GM19468 (cell line): ENCODE data around the gene MCFD2.

Experiments used
- ATAC-seq: cut with Tn5 transposase; IDR thresholded peaks from one replicate; pipeline ENCODE4 v1.9.1; 2021; ENCODE audit warnings: mild to moderate bottlenecking, moderate library complexity, moderate number of reproducible peaks; ENCODE audit not compliant: unreplicated experiment; ENCODE audit errors: extremely low read depth

MCFD2 gene

DNA sequence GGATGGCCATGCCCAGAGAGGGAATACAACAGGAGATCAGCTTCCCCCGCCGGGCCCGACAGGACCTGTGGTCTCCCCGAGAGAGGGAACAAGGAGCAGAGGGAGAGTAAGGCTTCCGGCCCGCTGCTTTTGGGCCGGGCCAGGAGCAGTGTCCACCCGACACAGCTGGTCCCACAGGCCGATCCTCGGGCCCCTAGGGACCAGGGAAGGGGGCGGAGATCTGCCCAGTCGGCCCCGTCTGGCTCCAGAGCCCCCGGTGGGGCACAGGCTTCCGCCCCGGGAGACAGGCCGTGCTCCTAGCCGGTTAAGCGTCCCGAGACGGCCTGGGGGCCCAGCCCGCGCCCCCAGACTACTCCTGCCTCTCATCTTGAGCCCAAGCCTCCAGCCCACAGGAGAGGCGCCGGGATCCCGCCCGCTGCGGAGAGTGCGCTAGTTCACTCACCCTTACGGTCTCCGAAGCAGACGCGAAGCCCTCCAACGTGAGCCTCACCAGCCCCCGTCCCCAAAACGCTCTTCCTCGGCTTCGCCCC is at the start of gene MCFD2:
Gene MCFD2 (minus strand): TSS at position 526 of the 530 bp plus-strand sequence. CDS start 6,635 bp downstream, outside the sequence.
- no peak for ATAC-seq

DNA sequence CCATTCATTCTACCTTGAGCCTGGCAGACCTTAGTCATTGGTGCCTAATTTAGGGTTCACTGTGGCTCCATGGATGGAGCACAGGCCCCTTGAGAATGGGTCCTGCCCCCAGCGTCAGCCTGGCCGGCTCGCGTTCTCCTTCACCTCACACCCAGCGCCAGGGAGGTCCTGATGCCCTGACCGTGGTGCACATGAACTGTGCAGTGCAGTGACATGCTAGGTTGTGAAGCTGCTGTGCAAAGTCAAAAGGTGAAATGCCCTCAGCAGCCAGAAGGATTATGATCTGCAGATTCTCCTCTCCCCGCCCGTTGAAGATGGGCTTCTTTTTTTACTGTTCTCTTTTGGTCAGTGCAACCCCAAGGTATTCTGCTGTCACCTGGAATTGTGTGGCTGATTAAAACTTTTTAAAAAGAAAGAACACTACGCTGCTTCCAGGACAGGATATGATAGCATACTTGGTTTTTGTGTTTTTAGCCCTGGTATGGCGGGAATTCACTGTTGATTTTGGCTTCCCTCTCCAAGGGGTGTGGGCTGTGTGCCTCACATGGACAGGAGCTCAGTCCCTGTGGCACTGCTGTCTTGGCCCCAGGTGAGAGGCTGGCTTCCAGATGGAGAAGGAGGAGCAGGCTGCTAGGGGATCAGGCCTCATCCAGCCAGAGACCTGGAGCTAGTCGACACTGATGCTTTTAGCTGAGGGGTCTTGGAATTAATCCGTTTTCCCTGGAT is 49.4 kb upstream of the MCFD2 start:
- ATAC-seq, result no peak

DNA sequence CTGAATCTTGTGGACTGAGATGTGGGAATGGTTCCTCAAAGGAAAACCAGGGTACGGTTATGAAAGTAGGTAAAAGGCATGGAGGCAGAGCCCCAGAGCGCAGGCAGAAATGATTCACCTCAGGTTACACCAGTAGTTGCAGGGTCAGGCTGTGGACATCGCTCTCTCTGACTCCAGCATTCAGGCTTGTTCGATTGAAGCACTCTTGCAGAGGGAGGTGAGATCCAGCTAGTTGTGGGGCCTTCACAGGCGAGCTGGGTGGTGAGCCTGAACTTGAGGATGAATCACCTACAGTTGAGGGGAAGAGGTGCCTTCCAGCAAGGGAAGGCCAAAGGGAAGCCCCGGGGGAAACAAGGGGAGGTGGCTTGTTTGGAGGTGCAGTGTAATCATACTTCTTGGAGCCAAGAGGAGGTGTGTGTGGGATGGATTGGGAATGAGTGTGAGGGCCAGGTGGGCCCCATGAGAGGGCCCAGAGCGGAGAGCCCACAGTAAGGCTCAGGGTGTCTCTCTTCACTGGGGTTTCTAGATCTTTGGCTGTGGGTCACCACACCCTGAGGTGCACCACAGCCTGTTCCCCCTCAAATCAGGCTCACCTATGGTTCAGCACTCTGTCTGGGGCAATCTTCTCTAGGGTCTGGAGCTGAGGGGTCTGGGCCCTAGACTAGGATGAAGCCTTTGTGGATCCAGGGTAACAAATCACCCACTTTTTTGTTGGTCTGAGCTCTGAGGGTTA is 48.5 kb upstream of the MCFD2 start:
- ATAC-seq, result no peak

DNA sequence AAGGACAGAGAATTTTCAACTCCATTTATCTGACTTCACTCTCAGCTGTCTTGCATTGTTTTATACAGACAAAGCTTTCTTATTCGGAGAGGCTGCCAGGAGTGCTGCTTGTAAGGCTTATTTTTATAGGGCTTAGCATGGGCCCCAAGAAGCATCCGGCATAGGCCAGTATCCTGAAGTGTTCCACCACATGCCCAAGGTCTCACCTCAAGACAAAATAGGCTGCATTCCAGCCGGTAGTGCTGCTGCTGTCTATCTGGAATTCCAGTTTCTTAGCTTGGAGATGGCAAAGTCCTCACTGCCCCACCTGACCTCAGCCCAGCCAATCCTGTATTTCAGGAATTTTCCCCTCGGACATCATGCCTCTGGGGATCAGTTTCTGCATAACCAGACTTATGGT is 47.6 kb upstream of the MCFD2 start:
- ATAC-seq, result no peak

DNA sequence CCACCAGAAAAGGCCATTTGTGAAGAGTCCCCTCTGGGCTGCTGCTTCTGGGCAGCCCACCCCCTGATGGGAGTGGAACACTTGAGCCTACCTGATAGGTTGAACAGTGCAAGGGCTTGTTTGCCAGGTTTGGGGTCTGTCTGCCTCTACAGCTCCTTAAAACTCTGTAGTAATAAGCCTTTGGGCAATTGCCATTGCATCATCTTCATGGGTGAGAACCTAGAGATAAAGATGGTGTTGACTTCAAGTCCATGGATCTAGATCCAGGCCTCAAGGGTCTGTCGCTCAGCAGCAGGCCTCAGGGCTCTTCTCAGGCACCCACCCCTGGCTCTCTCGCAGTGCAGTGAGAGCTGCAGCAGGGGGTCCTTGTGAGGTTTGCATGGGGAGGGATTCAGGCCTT is 47.1 kb upstream of the MCFD2 start:
- no peak for ATAC-seq

DNA sequence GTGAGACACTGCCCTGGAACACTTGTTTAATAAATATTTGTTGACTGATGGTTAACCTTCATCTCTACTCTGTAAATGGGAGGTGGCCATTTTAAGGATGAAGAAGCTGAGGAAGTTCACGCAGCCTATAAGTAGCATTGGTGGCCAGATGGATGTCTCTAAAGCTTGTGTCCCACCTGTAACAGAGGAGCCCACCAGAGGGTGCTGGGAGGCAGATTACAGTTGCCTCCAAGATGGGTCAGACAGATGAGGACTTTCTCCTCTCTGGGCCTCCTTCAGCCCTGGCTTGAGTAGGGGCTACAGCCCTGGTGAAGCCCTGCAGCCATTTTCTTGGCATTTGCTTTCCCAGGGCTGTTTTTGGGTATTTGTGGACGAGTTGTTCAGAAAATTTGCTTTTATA is 45.0 kb upstream of the MCFD2 start:
- no peak for ATAC-seq

DNA sequence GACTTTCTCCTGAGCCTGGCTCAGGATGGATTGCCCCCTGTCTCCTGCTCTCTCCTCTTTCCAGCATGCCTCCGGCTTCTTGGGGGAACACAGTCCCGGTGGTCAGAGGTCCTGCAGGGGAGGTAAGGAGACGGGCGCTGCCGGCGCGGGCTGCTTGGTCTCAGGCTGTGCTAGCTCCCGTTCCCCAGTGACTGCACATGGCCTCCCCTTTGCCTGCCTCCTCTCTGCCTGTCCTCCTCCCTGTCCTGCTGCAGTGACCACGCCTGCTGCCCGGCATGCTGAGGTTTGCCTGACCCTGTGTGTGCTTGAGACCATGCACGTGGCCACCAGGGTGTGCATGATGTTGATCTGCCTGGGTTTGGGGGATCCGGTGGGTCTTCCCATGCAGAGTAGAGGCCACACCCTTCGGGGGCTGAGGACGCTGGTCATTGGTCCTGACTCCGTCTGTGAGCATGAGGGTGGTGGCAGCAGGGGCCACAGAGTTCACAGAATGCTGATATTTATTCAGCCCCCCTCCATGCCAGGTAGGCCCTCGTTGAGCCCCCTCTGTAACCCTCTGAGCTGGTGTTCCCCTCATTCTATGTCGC is 42.9 kb upstream of the MCFD2 start:
- ATAC-seq, result no peak

DNA sequence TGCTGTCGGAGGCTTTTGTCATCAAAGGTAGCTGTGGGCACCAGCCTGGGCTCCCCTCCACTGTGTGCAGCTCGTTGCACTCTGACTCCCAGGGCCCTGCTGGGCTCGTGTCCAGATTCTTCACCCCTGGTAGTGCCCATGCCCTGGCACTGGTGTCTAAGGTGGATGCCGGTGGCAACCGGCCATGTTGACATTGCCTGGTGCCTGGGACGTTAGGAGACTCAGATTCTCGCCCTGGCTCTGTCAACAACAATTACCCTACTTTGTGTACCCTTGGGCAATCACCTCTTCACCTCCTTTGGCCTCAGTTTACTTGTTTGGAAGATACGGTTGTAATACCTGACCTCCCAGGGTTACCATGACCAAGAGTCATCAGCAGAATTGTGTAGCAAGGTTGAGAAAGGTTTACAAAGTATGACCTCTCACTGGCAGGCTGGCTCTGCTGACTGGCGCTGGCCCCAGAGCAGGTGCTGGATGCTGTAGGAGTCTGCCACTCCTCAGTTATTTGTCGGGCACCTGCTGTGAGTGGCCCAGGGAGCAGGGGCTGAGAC is 41.5 kb upstream of the MCFD2 start:
- no peak for ATAC-seq

DNA sequence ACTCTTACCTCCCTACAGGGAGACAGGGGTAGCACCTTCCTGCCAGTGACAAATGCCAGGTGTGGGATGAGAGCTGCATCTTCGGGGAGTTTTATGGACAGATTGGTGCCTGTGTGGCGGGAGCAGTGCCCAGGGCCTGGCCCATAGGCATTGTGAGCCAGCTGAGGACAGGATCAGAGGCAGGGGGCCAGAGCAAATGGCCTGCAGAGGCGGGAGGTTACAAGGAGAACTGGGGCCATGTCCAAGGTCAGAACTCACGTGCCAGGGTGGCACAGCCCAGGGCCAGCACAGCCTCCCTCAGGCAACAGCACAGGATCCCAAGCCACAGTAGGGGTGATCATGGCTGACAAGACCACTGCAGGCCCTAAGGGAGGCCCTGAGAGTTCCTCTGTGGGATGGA is 40.2 kb upstream of the MCFD2 start:
- ATAC-seq, result no peak

DNA sequence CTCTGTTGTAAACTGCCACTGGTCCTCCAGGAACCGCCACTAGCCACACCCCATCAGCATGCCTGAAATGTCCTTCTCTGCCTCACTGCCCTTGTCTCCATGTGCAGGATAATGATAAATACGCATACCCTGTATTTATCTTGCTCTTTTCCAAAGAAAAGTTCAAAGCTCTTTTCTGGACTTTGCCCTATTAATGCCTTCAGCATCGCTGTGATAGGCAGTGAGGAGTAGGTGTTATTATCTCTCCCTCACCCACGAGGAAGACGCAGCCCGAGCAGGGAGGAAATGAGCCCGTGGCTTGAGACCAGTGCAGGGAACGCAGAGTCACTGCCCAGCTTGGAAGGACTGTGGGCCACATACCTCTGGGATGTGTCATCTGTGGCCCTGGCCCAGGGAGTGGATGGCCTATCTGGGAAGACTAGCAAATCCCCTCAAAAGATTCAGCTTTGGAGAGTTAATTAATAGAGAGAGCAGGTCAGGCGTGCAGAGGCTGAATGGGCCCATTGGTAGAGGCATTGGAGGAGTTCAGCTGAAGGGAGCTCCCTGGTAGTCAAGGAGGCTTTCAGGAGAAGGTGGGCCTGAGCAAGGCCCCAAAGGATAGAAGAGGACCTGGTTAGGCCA is 39.5 kb upstream of the MCFD2 start:
- ATAC-seq, result no peak

DNA sequence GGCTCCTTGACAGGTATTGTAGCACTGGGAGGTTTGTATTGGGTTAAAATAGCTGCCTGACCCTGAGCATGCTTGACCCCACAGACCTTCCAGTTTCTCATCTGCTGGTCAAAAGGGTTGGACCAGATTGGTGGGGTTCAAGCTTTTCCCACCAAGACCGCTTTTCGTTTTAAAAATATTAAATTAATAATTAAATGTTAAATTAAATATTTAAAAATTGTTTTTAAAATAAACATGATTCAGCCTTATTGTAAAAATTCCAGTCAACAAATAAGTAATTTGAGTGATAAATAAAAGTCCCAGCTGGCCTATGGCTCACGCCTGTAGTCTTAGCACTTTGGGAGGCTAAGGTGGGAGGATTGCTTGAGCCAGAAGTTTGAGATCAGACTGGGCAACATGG is 36.6 kb upstream of the MCFD2 start:
- ATAC-seq, result no peak

DNA sequence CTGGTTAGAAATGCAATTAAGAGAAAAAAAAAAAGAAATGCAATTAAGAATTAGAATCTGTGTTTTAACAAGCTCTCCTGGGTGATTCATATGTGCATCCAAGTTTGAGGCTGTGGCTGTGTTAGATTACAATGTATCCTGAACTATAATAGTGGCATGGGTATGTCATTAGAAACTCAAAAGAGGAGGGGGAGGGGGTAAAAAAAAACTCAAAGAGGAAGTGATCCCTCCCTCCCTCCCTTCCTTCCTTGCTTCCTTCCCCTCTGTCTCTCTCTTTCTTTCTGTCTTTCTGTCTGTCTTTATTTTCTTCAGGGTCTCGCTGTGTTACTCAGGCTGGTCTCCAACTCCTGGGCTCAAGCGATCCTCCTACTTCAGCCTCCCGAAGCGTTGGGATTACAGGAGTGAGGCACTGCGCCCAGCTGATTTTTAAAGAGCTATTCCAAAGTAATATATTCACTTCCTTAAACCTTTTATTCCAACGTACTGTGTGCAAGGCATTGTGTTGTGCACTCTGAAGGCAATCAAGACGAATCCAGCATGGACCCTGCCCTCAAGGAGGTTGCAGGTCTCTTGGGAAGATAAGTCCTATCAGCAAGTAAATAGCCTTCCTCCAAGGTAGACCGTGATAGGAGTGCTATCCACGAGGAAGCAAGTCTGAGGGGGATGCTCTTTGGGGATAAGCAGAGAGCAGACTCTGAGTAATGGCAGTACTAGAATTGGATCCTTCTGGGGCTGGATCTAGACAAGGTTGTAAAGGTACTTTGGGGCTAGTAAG is 35.9 kb upstream of the MCFD2 start:
- ATAC-seq, result no peak

DNA sequence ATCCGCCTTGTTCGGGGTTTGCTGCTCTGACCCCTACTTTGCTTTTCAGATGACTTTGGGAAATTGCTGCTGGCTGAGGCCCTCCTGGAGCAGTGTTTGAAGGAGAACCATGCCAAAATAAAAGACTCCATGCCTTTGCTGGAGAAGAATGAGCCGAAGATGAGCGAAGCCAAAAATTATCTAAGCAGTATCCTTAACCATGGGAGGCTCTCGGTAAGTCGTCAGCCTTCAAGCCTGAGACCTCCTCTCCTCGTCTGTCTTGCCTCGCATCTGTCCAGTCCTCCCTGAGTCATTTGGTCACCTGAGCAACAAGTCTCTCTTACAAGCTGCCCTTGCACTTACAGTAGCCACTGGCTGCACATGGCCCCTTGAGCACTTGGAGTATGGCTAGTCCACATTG is 34.7 kb upstream of the MCFD2 start:
- no peak for ATAC-seq

DNA sequence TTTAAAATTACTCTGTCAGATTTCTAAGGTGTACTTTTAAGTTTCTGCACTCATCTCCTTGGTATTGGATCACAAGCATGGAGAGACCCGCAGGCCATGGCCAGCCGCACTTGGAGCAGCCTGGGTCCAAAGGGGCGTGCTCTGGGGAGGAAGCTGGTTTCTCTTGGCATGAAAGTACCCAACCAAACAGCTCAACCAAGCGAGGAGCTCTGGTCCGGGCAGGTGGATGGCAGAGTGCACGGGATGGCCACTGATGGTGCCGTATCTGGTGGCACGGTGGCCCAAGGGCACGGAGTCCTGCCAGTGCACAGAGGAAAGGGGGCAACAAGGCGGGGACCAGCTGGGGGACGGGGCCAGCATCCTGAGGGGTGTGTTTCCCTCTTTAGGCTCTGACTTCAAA is 32.2 kb upstream of the MCFD2 start:
- ATAC-seq, result no peak

DNA sequence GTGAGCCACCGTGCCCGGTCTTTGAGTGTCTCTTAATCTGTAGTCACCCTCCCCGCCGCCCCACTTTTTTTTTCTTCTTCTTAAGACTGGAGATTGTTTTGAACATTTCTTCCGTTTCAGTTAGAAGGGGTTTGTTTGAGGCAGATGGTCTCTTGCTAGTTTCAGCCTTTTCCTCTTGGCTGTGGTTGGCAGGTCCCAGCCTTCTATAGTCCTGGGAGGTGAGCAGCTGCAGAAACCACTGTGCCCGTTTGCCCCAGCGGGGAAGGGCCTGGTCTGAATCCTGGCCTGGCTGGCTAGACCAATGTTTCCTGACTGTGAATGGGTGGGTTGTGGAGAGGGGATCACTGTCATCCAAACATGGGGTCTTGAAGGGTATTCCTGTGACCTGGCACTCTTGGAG is 30.1 kb upstream of the MCFD2 start:
- no peak for ATAC-seq

DNA sequence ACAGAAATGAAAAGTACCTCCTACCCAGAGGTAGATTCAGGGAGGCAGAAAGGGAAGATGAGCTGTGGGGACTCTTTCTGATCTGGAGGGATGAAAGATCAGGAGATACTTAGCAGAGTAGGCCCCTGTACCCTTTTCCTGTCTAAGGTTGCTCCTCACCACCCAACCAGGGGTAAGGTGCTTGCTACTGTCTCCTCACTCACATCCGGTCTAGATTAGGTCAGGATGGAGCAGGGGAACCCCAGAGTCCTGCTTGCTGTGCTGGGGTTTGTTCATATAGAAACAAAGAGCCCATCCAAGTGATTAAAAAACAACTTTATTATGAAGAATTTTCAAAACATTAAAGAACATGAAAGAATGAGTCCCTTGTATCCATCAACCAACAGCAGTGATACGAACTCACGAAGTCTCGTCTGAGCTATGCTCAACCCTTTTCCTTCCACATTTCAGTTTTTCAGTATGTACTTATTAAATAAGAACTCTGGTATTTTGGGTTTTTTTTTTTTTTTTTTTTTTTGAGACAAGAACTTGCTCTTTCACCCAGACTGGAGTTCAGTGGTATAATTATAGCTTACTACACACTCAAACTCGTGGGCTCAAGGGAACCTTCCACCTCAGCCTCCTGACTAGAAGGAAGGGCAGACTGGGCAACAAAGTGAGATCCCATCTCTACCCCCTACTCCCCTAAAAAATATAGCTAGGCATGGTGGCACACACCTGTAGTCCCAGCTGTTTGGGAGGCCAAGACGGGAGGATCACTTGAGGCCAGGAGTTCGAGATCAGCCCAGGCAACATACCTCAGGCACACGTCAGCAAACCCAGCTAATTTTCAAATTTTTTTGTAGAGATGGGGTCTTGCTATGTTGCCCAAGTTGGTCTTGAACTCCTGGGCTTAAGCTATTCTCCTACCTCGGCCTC is 28.5 kb upstream of the MCFD2 start:
- no peak for ATAC-seq

DNA sequence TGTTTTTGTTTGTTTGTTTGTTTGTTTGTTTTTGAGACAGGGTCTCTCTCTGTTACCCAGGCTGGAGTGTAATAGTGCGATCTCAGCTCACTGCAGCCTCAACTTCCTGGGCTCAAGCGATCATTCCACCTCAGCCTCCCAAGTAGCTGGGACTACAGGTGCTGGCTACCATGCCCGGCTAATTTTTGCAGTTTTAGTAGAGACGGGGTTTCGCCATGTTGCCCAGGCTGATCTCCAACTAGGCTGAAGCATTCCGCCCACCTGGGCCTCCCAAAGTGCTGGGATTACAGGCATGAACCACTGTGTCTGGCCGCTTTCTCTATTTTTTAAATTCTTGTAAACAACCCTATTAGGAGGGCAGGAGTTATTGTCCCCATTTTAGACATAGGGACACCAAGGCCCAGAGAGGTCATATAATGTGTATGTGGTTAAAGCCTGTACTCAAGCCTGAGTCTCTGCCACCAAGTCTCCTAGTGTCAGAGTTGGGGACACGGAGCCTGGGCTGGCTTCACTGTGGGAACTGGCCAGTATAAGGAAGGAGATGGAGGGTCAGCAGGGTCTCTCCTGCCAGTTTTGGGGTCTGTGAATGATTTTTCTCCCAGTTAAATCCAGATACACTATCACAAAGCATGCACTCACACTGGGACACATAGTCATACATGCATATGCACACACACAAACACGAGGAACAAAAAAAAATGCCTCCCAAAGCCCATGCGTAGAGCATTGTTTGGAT is 27.5 kb upstream of the MCFD2 start:
- no peak for ATAC-seq

DNA sequence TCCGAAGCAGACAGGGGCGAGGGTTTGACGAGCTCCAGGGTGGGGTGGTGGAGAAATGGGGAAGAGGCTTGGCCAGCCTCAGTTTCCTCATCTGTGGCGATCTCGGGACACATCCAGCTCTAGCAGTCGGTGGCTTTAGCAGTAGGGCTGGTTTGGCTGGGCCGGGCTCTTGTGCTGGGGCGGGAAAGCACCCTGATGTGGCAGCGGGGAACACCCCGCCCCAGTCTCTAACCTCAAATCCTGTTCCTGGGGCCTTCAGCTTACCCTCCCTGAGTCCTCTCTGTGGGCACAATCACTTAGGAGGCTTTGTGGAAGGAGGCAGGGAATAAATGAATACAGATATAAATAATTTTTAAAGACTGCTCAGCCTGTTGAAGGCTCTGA is 26.5 kb upstream of the MCFD2 start:
- ATAC-seq, result no peak
